ENCODE data around the gene IL17RD. TPM values are rescaled to one million over a fixed set of nuclear protein-coding genes. Genes with fewer than 3 reads are reported as not detected.

The IL17RD gene
- polyA plus RNA-seq, 3 donors = not detected

GRCh38 chr3:57041674-57042073, 123.5 kb downstream of the IL17RD start:
- Histone ChIP-seq H4K20me1 (ENCODE audit: insufficient read depth, low read length) (no peaks in the 10 kb centered on the region), H3K4me1 (ENCODE audit: control insufficient read depth in 1 of 2, insufficient read depth in 2 of 2, low read length in 2 of 2) (no peaks in the 10 kb centered on the region), H3K36me3 (replicated peaks in 1 of 2; ENCODE audit: control insufficient read depth in 1 of 2, insufficient read depth in 2 of 2, low read length in 2 of 2) (no peaks in the 10 kb centered on the region), H3K4me3 (replicated peaks in 1 of 3; ENCODE audit: low read depth in 2 of 3, low read length in 3 of 3) (no peak overlapping the region), H3K27me3 (ENCODE audit: control insufficient read depth in 2 of 2, insufficient read depth in 2 of 2, low read length in 2 of 2) (no peaks in the 10 kb centered on the region), H3K4me2 (replicated peaks; ENCODE audit: extremely low read depth, low read length, poor library complexity, severe bottlenecking) (no peak overlapping the region), H2AFZ (ENCODE audit: insufficient read depth, low read depth, low read length, poor library complexity, severe bottlenecking) (no peak overlapping the region), H3K9ac (ENCODE audit: insufficient read depth, low read length, poor library complexity, severe bottlenecking) (no peak overlapping the region), H3K9me3 (replicated peaks in 1 of 2; ENCODE audit: control insufficient read depth in 1 of 2, insufficient read depth in 1 of 2, low read length in 2 of 2) (no peaks in the 10 kb centered on the region), H3K27ac (ENCODE audit: low read depth in 1 of 2, low read length in 2 of 2) (no peak overlapping the region), H3K79me2 (ENCODE audit: insufficient read depth, low read length) (no peaks in the 10 kb centered on the region)
- peaks cover 0 to 4% (median 2%) of the 10 kb centered on the region in 3 donors for H3K27me3 Mint-ChIP-seq (ENCODE audit: low read depth in 3 of 3)
- 82% methylated on average over 5 of the region's 6 CpGs for WGBS (ENCODE audit: insufficient coverage)
- no peaks in the 10 kb centered on the region for H3K36me3 Mint-ChIP-seq
- no peak for TF ChIP-seq CTCF (IDR thresholded peaks at IDR 0.05)
- H3K27ac Mint-ChIP-seq = peak overlapping the region in 1 of 7 donors; percentile 9
- no peak for DNase-seq
- H3K4me1 Mint-ChIP-seq = no peaks in the 10 kb centered on the region
- H3K9me3 Mint-ChIP-seq = peaks cover 0 to 4% (median 0%) of the 10 kb centered on the region in 7 donors
- intact Hi-C loops (cut with micrococcal nuclease) = no loop called here
- H3K4me3 Mint-ChIP-seq = no peak overlapping the region

Other genes starting within 250 kb of the IL17RD start
- gene SPATA12, start 104.7 kb downstream of the IL17RD start, polyA plus RNA-seq = under 1 TPM; 0.07 to 0.16 (median 0.10) TPM
- gene HESX1, start 34.6 kb upstream of the IL17RD start, polyA plus RNA-seq = under 1 TPM; 0.22 to 0.83 (median 0.46) TPM
- 10 to 100 TPM; 13.9 to 42.1 (median 35.5) TPM for gene APPL1, start 62.4 kb upstream of the IL17RD start, polyA plus RNA-seq
- gene ASB14, start 127.3 kb upstream of the IL17RD start, polyA plus RNA-seq = not detected

All from CD14-positive monocyte (primary cell).